Measurements from ENCODE around the gene ARHGAP6.

ARHGAP6 gene

DNA sequence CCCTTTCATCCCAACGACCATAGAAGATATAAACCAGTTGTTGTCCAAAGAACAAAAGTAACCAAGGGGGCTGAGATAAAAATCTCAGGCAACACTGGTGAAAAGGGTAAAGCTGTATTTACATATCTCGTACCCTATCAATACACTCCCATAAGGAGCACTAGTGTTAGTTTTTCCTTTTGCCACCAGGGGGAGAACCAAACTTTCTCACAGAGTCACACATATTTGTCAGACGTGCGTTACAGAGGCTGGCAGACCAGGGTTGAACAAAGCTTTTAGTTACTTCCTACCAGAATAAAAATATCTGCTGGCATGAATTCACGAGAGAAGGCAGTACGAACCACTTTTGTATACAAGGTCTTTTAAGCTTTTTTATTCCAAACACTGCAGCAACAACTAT, 284.3 kb downstream of the ARHGAP6 start:
- H3K4me3 ChIP-seq (ENCODE audit: low read depth, low read length) = no peak overlapping the region
- DNase-seq (ENCODE audit: low read depth) = peak; percentile 78
- TF ChIP-seq, protein P1, sequence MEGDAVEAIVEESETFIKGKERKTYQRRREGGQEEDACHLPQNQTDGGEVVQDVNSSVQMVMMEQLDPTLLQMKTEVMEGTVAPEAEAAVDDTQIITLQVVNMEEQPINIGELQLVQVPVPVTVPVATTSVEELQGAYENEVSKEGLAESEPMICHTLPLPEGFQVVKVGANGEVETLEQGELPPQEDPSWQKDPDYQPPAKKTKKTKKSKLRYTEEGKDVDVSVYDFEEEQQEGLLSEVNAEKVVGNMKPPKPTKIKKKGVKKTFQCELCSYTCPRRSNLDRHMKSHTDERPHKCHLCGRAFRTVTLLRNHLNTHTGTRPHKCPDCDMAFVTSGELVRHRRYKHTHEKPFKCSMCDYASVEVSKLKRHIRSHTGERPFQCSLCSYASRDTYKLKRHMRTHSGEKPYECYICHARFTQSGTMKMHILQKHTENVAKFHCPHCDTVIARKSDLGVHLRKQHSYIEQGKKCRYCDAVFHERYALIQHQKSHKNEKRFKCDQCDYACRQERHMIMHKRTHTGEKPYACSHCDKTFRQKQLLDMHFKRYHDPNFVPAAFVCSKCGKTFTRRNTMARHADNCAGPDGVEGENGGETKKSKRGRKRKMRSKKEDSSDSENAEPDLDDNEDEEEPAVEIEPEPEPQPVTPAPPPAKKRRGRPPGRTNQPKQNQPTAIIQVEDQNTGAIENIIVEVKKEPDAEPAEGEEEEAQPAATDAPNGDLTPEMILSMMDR (conservative IDR thresholded peaks at IDR 0.05; ENCODE audit: low read depth, low read length) = peak; percentile 66

DNA sequence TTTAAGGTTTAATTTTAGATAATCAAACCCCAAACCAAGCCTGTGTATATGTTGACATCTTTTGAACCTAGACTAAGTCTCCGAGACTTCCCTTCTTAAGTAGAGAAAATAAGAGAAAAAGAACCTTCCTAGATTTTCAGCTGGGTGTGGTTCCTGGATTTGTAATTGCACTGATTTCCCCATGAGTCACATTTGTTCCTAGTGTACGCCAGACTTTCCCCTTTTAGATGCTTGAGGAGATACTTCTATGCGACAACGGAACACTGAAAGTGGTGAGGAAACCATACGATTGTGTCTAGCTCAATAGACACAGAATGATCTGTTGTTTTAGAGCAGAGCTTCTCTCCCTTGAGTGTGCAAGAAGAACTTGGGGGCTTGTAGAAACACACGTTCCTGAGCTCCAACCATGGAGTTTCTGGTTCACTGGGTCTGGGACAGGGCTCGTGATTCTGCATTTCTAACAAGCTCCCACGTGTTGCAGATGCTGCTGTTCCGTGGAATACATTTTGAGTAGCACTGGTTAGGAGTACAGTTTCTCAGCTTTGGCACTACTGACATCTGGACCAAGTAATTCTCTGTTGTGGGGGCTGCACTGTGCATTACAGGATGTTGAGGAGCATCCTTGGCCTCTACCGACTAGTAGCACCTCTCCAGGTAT, 285.4 kb downstream of the ARHGAP6 start:
- no peak overlapping the region for H3K4me3 ChIP-seq (ENCODE audit: low read depth, low read length)
- TF ChIP-seq, protein P1 (conservative IDR thresholded peaks at IDR 0.05; ENCODE audit: low read depth, low read length) = no peak
- DNase-seq (ENCODE audit: low read depth) = peak; percentile 23

DNA sequence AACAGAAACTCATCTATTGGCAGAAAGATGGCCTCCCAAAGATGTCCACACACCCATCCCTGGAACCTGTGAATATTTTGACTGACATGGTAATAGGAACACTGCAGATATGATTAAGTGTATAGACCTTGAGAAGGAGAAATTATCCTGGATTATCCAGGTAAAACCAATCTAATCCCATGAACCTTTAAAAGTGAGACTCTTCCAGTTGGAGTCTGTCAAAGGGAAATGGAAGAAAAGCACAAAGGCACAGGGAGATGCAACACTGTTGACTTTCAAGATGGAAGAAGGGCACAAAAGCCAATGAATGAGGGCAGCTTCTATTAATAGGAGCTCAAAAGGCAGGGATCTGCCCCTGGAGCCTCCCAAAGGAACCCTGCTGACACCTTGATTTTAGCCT, 289.6 kb downstream of the ARHGAP6 start:
- no peak for DNase-seq (ENCODE audit: low read depth)
- TF ChIP-seq, protein P1 (conservative IDR thresholded peaks at IDR 0.05; ENCODE audit: low read depth, low read length) = no peak

DNA sequence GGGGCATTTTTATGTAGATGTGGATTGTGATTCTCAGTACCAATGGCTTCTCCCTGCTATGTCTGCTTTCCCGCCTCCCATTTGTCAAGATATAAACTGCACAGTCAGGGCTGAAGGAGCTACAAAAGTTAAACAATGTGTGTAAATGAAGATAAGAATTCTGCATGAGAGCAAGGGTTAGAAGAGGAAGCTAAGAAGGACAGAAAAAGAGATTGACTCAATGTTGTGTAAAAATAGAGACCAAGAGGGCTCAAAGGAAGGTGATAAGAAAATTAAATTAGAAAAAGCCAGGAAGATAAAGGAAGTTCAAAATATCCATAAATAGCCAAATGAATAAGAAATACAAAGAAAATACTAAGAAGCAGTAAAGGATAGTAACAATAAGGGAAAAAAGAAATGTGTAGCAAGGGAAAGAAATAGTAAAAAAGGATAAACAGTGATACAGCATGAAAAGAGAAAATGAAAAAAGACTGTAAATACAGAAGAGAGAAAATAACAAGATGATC, 290.1 kb downstream of the ARHGAP6 start:
- TF ChIP-seq, protein P1 (conservative IDR thresholded peaks at IDR 0.05; ENCODE audit: low read depth, low read length) = no peak
- DNase-seq (ENCODE audit: low read depth) = no peak
- H3K4me3 ChIP-seq (ENCODE audit: low read depth, low read length) = no peak overlapping the region

More for the DNA sequence above, 289.6 kb downstream of the ARHGAP6 start:
- no peak overlapping the region for H3K4me3 ChIP-seq (ENCODE audit: low read depth, low read length)

DNA sequence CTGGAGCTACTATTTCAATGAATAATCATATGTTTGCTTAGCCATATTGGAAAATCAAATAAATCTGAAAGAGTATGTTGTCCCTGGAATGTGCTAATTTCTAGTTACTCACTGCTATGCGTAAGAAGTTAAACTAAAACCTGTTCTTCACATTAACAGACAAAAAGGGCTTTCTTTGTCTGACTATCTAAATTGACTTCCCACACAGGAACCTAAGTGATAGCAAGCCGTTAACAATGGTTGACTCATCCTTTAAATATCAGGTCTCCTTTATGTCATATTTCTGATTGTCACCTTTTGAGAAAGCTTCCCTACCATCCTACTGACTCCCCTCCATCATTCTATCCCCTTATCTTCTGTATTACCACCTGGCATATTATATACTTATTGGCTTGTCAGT, 291.1 kb downstream of the ARHGAP6 start:
- TF ChIP-seq, protein P1 (conservative IDR thresholded peaks at IDR 0.05; ENCODE audit: low read depth, low read length) = no peak
- H3K4me3 ChIP-seq (ENCODE audit: low read depth, low read length) = no peak overlapping the region
- DNase-seq (ENCODE audit: low read depth) = no peak

DNA sequence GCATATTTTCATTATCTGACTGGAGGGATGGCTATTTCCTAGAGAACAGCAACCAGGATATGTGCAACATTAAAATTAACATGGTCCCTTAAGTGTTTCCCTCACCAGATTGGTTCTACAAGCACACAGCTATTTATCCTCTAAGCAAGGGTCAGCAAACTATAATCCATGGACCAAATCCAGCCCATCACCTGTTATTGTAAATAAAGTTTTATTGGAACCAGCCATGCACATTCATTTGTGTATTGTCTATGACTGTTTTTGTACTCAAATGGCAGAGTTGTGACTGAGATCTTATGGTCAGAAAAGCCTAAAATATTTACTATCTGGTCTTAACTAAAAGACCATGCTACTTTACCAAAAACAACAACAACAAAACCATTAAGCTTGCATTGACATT, 294.6 kb downstream of the ARHGAP6 start:
- DNase-seq (ENCODE audit: low read depth) = no peak
- TF ChIP-seq, protein P1 (conservative IDR thresholded peaks at IDR 0.05; ENCODE audit: low read depth, low read length) = no peak
- H3K4me3 ChIP-seq (ENCODE audit: low read depth, low read length) = no peak overlapping the region

Data from choroid plexus epithelial cell (primary cell).